GM23338 (cell line): ENCODE data around the gene MUC5B. TPM values are rescaled to one million over a fixed set of nuclear protein-coding genes. Genes with fewer than 3 reads are reported as not detected.

Experiments
- ATAC-seq: fragments of 200-7000 bp; cut with Tn5 transposase; 3 replicates; pipeline ENCODE4 v1.9.1; 2020
- DNase-seq: peaks from one replicate; pipeline ENCODE4 v3.0.0-alpha.2; 2015; ENCODE audit warnings: low spot score
- H2AFZ ChIP-seq: fragments of 200-600 bp; sonication (generic); 2 replicates; pipeline ENCODE4 v1.8.0; 2016; ENCODE audit warnings: antibody characterized with exemption, mild to moderate bottlenecking, moderate library complexity
- H3F3A ChIP-seq: fragments of 200-600 bp; sonication (generic); replicated peaks from 2 replicates; pipeline ENCODE4 v1.8.0; 2017; ENCODE audit warnings: antibody characterized with exemption, mixed run types, low read depth
- H3K27ac ChIP-seq: fragments of 200-600 bp; sonication (generic); 2 replicates; pipeline ENCODE4 v1.6.1; 2016; ENCODE audit warnings: low read depth
- H3K27me3 ChIP-seq: fragments of 200-600 bp; sonication (generic); 2 replicates; pipeline ENCODE4 v1.8.0; 2016; ENCODE audit warnings: mild to moderate bottlenecking, mixed run types, moderate library complexity; ENCODE audit not compliant: insufficient read depth
- H3K36me3 ChIP-seq: fragments of 200-600 bp; sonication (generic); 2 replicates; pipeline ENCODE4 v1.8.0; 2016; ENCODE audit warnings: mild to moderate bottlenecking; ENCODE audit not compliant: insufficient read depth
- H3K4me1 ChIP-seq: fragments of 200-600 bp; sonication (generic); 2 replicates; pipeline ENCODE4 v1.8.0; 2016; ENCODE audit warnings: mild to moderate bottlenecking, moderate library complexity; ENCODE audit not compliant: insufficient read depth
- H3K4me2 ChIP-seq: fragments of 200-600 bp; sonication (generic); 2 replicates; pipeline ENCODE4 v1.7.1; 2017; ENCODE audit warnings: mixed run types
- H3K4me3 ChIP-seq: fragments of 200-600 bp; sonication (generic); 2 replicates; pipeline ENCODE4 v1.6.1; 2016; ENCODE audit warnings: mixed run types
- H3K79me2 ChIP-seq: fragments of 200-600 bp; sonication (generic); replicated peaks from 2 replicates; pipeline ENCODE4 v1.8.0; 2017; ENCODE audit warnings: mild to moderate bottlenecking; ENCODE audit not compliant: insufficient read depth
- H3K9me2 ChIP-seq: fragments of 200-600 bp; sonication (generic); 2 replicates; pipeline ENCODE4 v1.8.0; 2017; ENCODE audit not compliant: insufficient read depth
- H4K20me1 ChIP-seq: fragments of 200-600 bp; sonication (generic); replicated peaks from 2 replicates; pipeline ENCODE4 v1.8.0; 2017; ENCODE audit warnings: mild to moderate bottlenecking; ENCODE audit not compliant: insufficient read depth
- H3K27ac Mint-ChIP-seq: 2 replicates; pipeline ENCODE4 v1.8.0; 2020; ENCODE audit warnings: inconsistent platforms, mild to moderate bottlenecking, moderate library complexity, mixed read lengths
- H3K27me3 Mint-ChIP-seq: 3 replicates; pipeline ENCODE4 v1.8.0; 2022; ENCODE audit warnings: low read depth, mild to moderate bottlenecking, moderate library complexity, mixed read lengths, inconsistent platforms; ENCODE audit not compliant: insufficient read depth, poor library complexity
- H3K36me3 Mint-ChIP-seq: 3 replicates; pipeline ENCODE4 v1.8.0; 2021; ENCODE audit warnings: low read depth, mild to moderate bottlenecking, inconsistent platforms, moderate library complexity, mixed read lengths
- H3K4me1 Mint-ChIP-seq: 3 replicates; pipeline ENCODE4 v1.8.0; 2020; ENCODE audit warnings: mild to moderate bottlenecking, inconsistent platforms, mixed read lengths
- H3K4me3 Mint-ChIP-seq: 3 replicates; pipeline ENCODE4 v1.8.0; 2021; ENCODE audit warnings: moderate library complexity, mild to moderate bottlenecking, inconsistent platforms, mixed read lengths
- H3K9me3 Mint-ChIP-seq: 3 replicates; pipeline ENCODE4 v1.8.0; 2020; ENCODE audit warnings: moderate library complexity, mild to moderate bottlenecking, inconsistent platforms, mixed read lengths
- CREB1 ChIP-seq: fragments of 250-450 bp; sonication (Bioruptor Pico); IDR thresholded peaks from 2 replicates; pipeline ENCODE4 v1.5.0; 2020; ENCODE audit warnings: low read depth, mild to moderate bottlenecking, moderate library complexity
- ETS1 ChIP-seq: IDR thresholded peaks from 2 replicates; pipeline ENCODE4 v1.6.1; 2016; ENCODE audit warnings: antibody characterized with exemption
- EZH2 ChIP-seq: fragments of 200-600 bp; sonication (generic); IDR thresholded peaks from one replicate; pipeline ENCODE4 v1.8.0; 2017; ENCODE audit warnings: antibody characterized with exemption, mild to moderate bottlenecking, low read depth; ENCODE audit not compliant: unreplicated experiment
- EZH2phosphoT487 ChIP-seq: fragments of 200-600 bp; sonication (generic); IDR thresholded peaks from one replicate; pipeline ENCODE4 v1.8.1; 2018; ENCODE audit warnings: antibody characterized with exemption; ENCODE audit not compliant: unreplicated experiment
- JUNB ChIP-seq: IDR thresholded peaks from one replicate; pipeline ENCODE4 v1.6.1; 2016; ENCODE audit warnings: antibody characterized with exemption; ENCODE audit not compliant: unreplicated experiment
- NANOG ChIP-seq: IDR thresholded peaks from 2 replicates; pipeline ENCODE4 v1.6.1; 2016; ENCODE audit warnings: antibody characterized with exemption, borderline replicate concordance
- POLR2AphosphoS5 ChIP-seq: IDR thresholded peaks from 2 replicates; pipeline ENCODE4 v1.6.1; 2016; ENCODE audit warnings: antibody characterized with exemption, low read depth
- REST ChIP-seq: IDR thresholded peaks from one replicate; pipeline ENCODE4 v1.6.1; 2018; ENCODE audit warnings: antibody characterized with exemption; ENCODE audit not compliant: unreplicated experiment
- STAT1 ChIP-seq: IDR thresholded peaks from one replicate; pipeline ENCODE4 v1.6.1; 2016; ENCODE audit warnings: antibody characterized with exemption; ENCODE audit not compliant: unreplicated experiment
- ZNF331 ChIP-seq: fragments of 250-450 bp; sonication (Bioruptor Pico); IDR thresholded peaks from 2 replicates; pipeline ENCODE4 v1.5.0; 2020; ENCODE audit warnings: low read depth, mild to moderate bottlenecking, moderate library complexity
- ZNF462 ChIP-seq: fragments of 250-450 bp; sonication (Bioruptor Pico); IDR thresholded peaks from 2 replicates; pipeline ENCODE4 v1.5.0; 2020; ENCODE audit warnings: mild to moderate bottlenecking, moderate library complexity
- polyA plus RNA-seq: library from polyadenylated mRNA; unstranded; fragments of >200 nt; fragmentation: Nextera tagmentation; extraction: Ambion mirVana; gene quantifications from 2 replicates; pipeline ENCODE4 v1.2.1, GENCODE V29; 2016
- total RNA-seq: library from RNA; depleted of rRNA; stranded (reverse); fragments of >200 nt; shearing (Covaris generic); gene quantifications from 2 replicates; pipeline ENCODE4 v1.2.3, GENCODE V29; 2014

MUC5B gene
- total and polyA plus RNA-seq, 2 experiments from 2014 or later: 0.18 to 0.90 TPM

GRCh38 chr11:1198561-1199240 is 24.2 kb upstream of the MUC5B start (continued):
- no peak for TF ChIP-seq REST
- TF ChIP-seq CREB1 (CRISPR knock-in tag): no peak
- no peak for TF ChIP-seq NANOG
- TF ChIP-seq EZH2phosphoT487: no peak
- TF ChIP-seq EZH2: no peak
- no peak for TF ChIP-seq STAT1
- no peak for TF ChIP-seq JUNB

- DNase-seq: no peak
Measured at GRCh38 chr11:1199241-1199750, 23.6 kb upstream of the MUC5B start.

More at GRCh38 chr11:1199241-1199750, 23.6 kb upstream of the MUC5B start:
- Histone ChIP-seq H3K9me2 (no peaks in the 10 kb centered on the region), H3K36me3 (no peaks in the 10 kb centered on the region), H2AFZ (no peak overlapping the region), H3K4me1 (no peaks in the 10 kb centered on the region), H3K4me2 (no peak overlapping the region), H3K79me2 (no peaks in the 10 kb centered on the region), H3K27ac (no peak overlapping the region), H3F3A (no peaks in the 10 kb centered on the region), H3K4me3 (no peak overlapping the region), H4K20me1 (no peaks in the 10 kb centered on the region), H3K27me3 (no peaks in the 10 kb centered on the region)
- Mint-ChIP-seq H3K27ac (no peak overlapping the region), H3K4me3 (no peak overlapping the region), H3K4me1 (no peaks in the 10 kb centered on the region), H3K27me3 (peaks cover 6% of the 10 kb centered on the region), H3K9me3 (no peaks in the 10 kb centered on the region), H3K36me3 (no peaks in the 10 kb centered on the region)
- ATAC-seq: no peak
- TF ChIP-seq JUNB: no peak
- TF ChIP-seq ZNF462 (CRISPR knock-in tag): no peak
- TF ChIP-seq STAT1: no peak
- TF ChIP-seq NANOG: no peak
- no peak for TF ChIP-seq ZNF331 (CRISPR knock-in tag)
- TF ChIP-seq ETS1: no peak
- TF ChIP-seq POLR2AphosphoS5: no peak
